ENCODE measurements around the gene QSER1. TPM values are rescaled to one million over a fixed set of nuclear protein-coding genes. Genes with fewer than 3 reads are reported as not detected.

The QSER1 gene
- total and polyA plus RNA-seq, 4 donors: 2.4 to 12.6 (median 7.1) TPM

DNA sequence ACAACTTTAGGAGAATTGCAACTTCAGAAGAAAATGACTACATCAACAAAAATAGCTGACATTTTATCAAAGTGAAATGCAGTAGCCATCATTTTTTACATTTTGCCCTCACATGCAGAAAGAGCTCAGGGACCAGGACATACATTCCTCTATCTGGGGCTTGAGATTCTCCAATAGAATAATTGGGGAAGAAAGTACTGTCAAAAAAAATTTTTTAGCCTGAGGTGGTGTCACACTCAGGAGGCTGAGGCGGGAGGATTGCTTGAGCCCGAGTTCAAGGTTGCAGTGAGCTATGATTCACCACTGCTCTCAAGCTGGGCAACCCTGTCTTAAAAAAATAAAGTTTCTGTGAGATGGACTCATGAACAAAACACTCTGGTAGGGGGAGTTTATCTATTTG, 90.9 kb downstream of the QSER1 start:
- peaks cover 0 to under 1% (median 0%) of the 10 kb centered on the region in 4 donors for H3K36me3 ChIP-seq (ENCODE audit: control insufficient read depth in 4 of 4, insufficient read depth in 3 of 4, low read depth in 1 of 4, low read length in 3 of 4)
- DNase-seq (ENCODE audit: low spot score): no peak
- TF ChIP-seq, protein P1, sequence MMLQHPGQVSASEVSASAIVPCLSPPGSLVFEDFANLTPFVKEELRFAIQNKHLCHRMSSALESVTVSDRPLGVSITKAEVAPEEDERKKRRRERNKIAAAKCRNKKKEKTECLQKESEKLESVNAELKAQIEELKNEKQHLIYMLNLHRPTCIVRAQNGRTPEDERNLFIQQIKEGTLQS (IDR thresholded peaks at IDR 0.05): no peak
- TF ChIP-seq YY1 (IDR thresholded peaks at IDR 0.05) (no peak), FOXA2 (IDR thresholded peaks at IDR 0.05) (no peak), JUND (IDR thresholded peaks at IDR 0.05) (no peak), SP1 (IDR thresholded peaks at IDR 0.05) (no peak), EGR1 (IDR thresholded peaks at IDR 0.05; ENCODE audit: low read depth in 2 of 2) (no peak), MAX (IDR thresholded peaks at IDR 0.05) (no peak), RAD21 (IDR thresholded peaks at IDR 0.05) (no peak), TAF1 (conservative IDR thresholded peaks at IDR 0.05) (no peak), REST (IDR thresholded peaks at IDR 0.05) (no peak), HNF4G (IDR thresholded peaks at IDR 0.05) (no peak), RXRA (IDR thresholded peaks at IDR 0.05) (no peak), ZBTB33 (IDR thresholded peaks at IDR 0.05) (no peak), GABPA (IDR thresholded peaks at IDR 0.05 in 1 of 2, conservative IDR thresholded peaks at IDR 0.05 in 1 of 2) (no peak), FOXA1 (IDR thresholded peaks at IDR 0.05) (no peak), HNF4A (conservative IDR thresholded peaks at IDR 0.05) (no peak), NR2F2 (IDR thresholded peaks at IDR 0.05) (no peak)
- TF ChIP-seq, protein P2, sequence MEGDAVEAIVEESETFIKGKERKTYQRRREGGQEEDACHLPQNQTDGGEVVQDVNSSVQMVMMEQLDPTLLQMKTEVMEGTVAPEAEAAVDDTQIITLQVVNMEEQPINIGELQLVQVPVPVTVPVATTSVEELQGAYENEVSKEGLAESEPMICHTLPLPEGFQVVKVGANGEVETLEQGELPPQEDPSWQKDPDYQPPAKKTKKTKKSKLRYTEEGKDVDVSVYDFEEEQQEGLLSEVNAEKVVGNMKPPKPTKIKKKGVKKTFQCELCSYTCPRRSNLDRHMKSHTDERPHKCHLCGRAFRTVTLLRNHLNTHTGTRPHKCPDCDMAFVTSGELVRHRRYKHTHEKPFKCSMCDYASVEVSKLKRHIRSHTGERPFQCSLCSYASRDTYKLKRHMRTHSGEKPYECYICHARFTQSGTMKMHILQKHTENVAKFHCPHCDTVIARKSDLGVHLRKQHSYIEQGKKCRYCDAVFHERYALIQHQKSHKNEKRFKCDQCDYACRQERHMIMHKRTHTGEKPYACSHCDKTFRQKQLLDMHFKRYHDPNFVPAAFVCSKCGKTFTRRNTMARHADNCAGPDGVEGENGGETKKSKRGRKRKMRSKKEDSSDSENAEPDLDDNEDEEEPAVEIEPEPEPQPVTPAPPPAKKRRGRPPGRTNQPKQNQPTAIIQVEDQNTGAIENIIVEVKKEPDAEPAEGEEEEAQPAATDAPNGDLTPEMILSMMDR (IDR thresholded peaks at IDR 0.05; ENCODE audit: low read depth, low read length, missing input control): no peak
- no peaks in the 10 kb centered on the region for H3K9me3 ChIP-seq (ENCODE audit: control insufficient read depth in 4 of 4, low read length in 3 of 4)
- H3K4me1 ChIP-seq (ENCODE audit: control insufficient read depth in 4 of 4, insufficient read depth in 4 of 4, low read length in 3 of 4): no peaks in the 10 kb centered on the region
- 93% methylated on average over 2 of the region's 2 CpGs for WGBS
- no peak overlapping the region for H3K4me3 ChIP-seq (ENCODE audit: low read depth in 1 of 3, low read length in 3 of 3)
- no peak overlapping the region for H3K9ac ChIP-seq (ENCODE audit: low read depth in 1 of 2, low read length in 2 of 2)
- H3K27ac ChIP-seq (ENCODE audit: low read depth in 1 of 2, low read length in 2 of 2): no peak overlapping the region
- H3K27me3 ChIP-seq (ENCODE audit: control insufficient read depth in 4 of 4, insufficient read depth in 4 of 4, low read length in 3 of 4): no peaks in the 10 kb centered on the region

All from liver (tissue), 9 donors.